GM12878 (cell line): Measurements from ENCODE around the gene PLXNA4. TPM values are rescaled to one million over a fixed set of nuclear protein-coding genes. Genes with fewer than 3 reads are reported as not detected.

Experiments used
- ATAC-seq: fragments of 200-7000 bp; cut with Tn5 transposase; 3 replicates; pipeline ENCODE4 v1.9.1; 2020; ENCODE audit warnings: mild to moderate bottlenecking, moderate library complexity
- BruUV-seq: library from RNA; stranded (reverse); fragments of 400-500 nt; replicated peaks from 2 replicates; lab custom pipeline; 2021; lab: Mats Ljungman, UMichigan
- CTCF ChIA-PET: fragments of 300-600 bp; sonication (Branson Sonifier 250); formaldehyde crosslinking; extraction: SDS; loops from one replicate; lab custom pipeline; 2021; ENCODE audit warnings: inconsistent platforms; lab: Yijun Ruan, JAX
- POLR2A ChIA-PET: fragments of 350-600 bp; formaldehyde crosslinking; extraction: SDS; loops from one replicate; lab custom pipeline; 2021; ENCODE audit warnings: inconsistent platforms; lab: Charles Lee
- RAD21 ChIA-PET: fragments of 300-600 bp; sonication (Branson Sonifier 250); formaldehyde crosslinking; loops from one replicate; lab custom pipeline; 2023; ENCODE audit warnings: antibody characterized with exemption; ENCODE audit not compliant: unreplicated experiment; lab: Charles Lee
- SMC1A ChIA-PET: fragments of 300-600 bp; sonication (Branson Sonifier 250); formaldehyde crosslinking; loops from one replicate; lab custom pipeline; 2023; ENCODE audit not compliant: unreplicated experiment, uncharacterized antibody; lab: Charles Lee
- DNase-seq: peaks from one replicate; pipeline ENCODE4 v3.0.0-alpha.2; 2011; ENCODE audit warnings: low read depth, low spot score
- FAIRE-seq: peaks from 3 replicates; lab custom pipeline; 2011; peaks lifted over from hg19 to GRCh38; lab: Jason Lieb, UNC
- H2AFZ ChIP-seq: 2 replicates; pipeline ENCODE4 v1.6.0; 2011; ENCODE audit warnings: low read depth, low read length, control low read depth; ENCODE audit not compliant: control insufficient read depth
- H3K27ac ChIP-seq: 2 replicates; pipeline ENCODE4 v1.5.1; 2011; ENCODE audit warnings: control low read depth; ENCODE audit not compliant: control insufficient read depth, insufficient read depth
- H3K27me3 ChIP-seq, 2 experiments: replicated peaks in 1 of 2; 2 replicates each; pipeline versions ENCODE4 v1.6.0 to v1.6.1; 2011; ENCODE audit warnings: low read length in 1 of 2; ENCODE audit not compliant: control insufficient read depth in 2 of 2, insufficient read depth in 2 of 2
- H3K36me3 ChIP-seq, 2 experiments: 2 replicates each; pipeline ENCODE4 v1.5.1; 2011; ENCODE audit warnings: low read length in 1 of 2; ENCODE audit not compliant: control insufficient read depth in 2 of 2, insufficient read depth in 2 of 2
- H3K4me1 ChIP-seq: 2 replicates; pipeline ENCODE4 v1.6.1; 2011; ENCODE audit warnings: mild to moderate bottlenecking, low read length, moderate library complexity, mixed read lengths; ENCODE audit not compliant: control insufficient read depth, insufficient read depth
- H3K4me2 ChIP-seq: 2 replicates; pipeline ENCODE4 v1.6.0; 2011; ENCODE audit warnings: control low read depth; ENCODE audit not compliant: control insufficient read depth, insufficient read depth
- H3K4me3 ChIP-seq: fragments of 200-600 bp; sonication (generic); 2 replicates; pipeline ENCODE4 v1.5.1; 2016
- H3K79me2 ChIP-seq: 2 replicates; pipeline ENCODE4 v1.6.0; 2011; ENCODE audit warnings: low read length; ENCODE audit not compliant: control insufficient read depth, insufficient read depth
- H3K9ac ChIP-seq: 2 replicates; pipeline ENCODE4 v1.8.0; 2011; ENCODE audit warnings: low read length, control low read depth, mixed read lengths; ENCODE audit not compliant: control insufficient read depth, insufficient read depth
- H3K9me3 ChIP-seq: replicated peaks from 3 replicates; pipeline ENCODE4 v1.5.1; 2011; ENCODE audit warnings: mild to moderate bottlenecking, low read length; ENCODE audit not compliant: control insufficient read depth, insufficient read depth
- H4K20me1 ChIP-seq: 2 replicates; pipeline ENCODE4 v1.6.0; 2011; ENCODE audit not compliant: control insufficient read depth, insufficient read depth
- BRCA1 ChIP-seq: IDR thresholded peaks from 2 replicates; pipeline ENCODE4 v1.6.1; 2011; ENCODE audit warnings: low read depth, low read length, improper control_type of control experiment
- CHD4 ChIP-seq: fragments of 200-600 bp; sonication (generic); IDR thresholded peaks from 2 replicates; pipeline ENCODE4 v1.6.1; 2016; ENCODE audit warnings: mild to moderate bottlenecking
- E2F8 ChIP-seq: fragments of 450-650 bp; IDR thresholded peaks from 2 replicates; pipeline ENCODE4 v1.6.1; 2018; ENCODE audit warnings: mild to moderate bottlenecking, low read depth, moderate library complexity; ENCODE audit not compliant: partially characterized antibody
- GATAD2B ChIP-seq: fragments of 450-650 bp; conservative IDR thresholded peaks from 2 replicates; pipeline ENCODE4 v1.6.1; 2017; ENCODE audit warnings: low read depth, mild to moderate bottlenecking, moderate library complexity
- HCFC1 ChIP-seq: fragments of 150-350 bp; IDR thresholded peaks from 2 replicates; pipeline ENCODE4 v1.6.1; 2014; ENCODE audit warnings: low read length
- HDGF ChIP-seq: fragments of 450-650 bp; IDR thresholded peaks from 2 replicates; pipeline ENCODE4 v1.6.1; 2016; ENCODE audit warnings: antibody characterized with exemption
- HSF1 ChIP-seq: fragments of 150-350 bp; IDR thresholded peaks from 2 replicates; pipeline ENCODE4 v1.6.1; 2014; ENCODE audit warnings: mild to moderate bottlenecking, low read depth, low read length
- LARP7 ChIP-seq: fragments of 450-650 bp; IDR thresholded peaks from 2 replicates; pipeline ENCODE4 v1.6.1; 2017; ENCODE audit warnings: mild to moderate bottlenecking
- NFYB ChIP-seq: IDR thresholded peaks from 2 replicates; pipeline ENCODE4 v1.6.1; 2011; ENCODE audit warnings: low read depth, mild to moderate bottlenecking, low read length, improper control_type of control experiment, moderate library complexity; ENCODE audit not compliant: insufficient read depth
- NKRF ChIP-seq: fragments of 450-650 bp; conservative IDR thresholded peaks from 2 replicates; pipeline ENCODE4 v1.6.1; 2017; ENCODE audit warnings: mild to moderate bottlenecking, moderate library complexity
- NR2F1 ChIP-seq: fragments of 450-650 bp; conservative IDR thresholded peaks from 2 replicates; pipeline ENCODE4 v1.6.1; 2017; ENCODE audit warnings: mild to moderate bottlenecking
- PAX8 ChIP-seq: fragments of 450-650 bp; IDR thresholded peaks from 2 replicates; pipeline ENCODE4 v1.6.1; 2017; ENCODE audit warnings: mild to moderate bottlenecking, moderate library complexity
- PML ChIP-seq: IDR thresholded peaks from 2 replicates; pipeline ENCODE4 v1.6.1; 2012; ENCODE audit warnings: low read length, inconsistent platforms
- RAD21 ChIP-seq: IDR thresholded peaks from 2 replicates; pipeline ENCODE4 v1.6.1; 2011; ENCODE audit warnings: mild to moderate bottlenecking, low read depth, low read length, moderate library complexity; ENCODE audit not compliant: insufficient read depth
- RCOR1 ChIP-seq: conservative IDR thresholded peaks from 2 replicates; pipeline ENCODE4 v1.6.1; 2012; ENCODE audit warnings: low read depth, low read length, improper control_type of control experiment
- TCF3 ChIP-seq: IDR thresholded peaks from 2 replicates; pipeline ENCODE4 v1.6.1; 2012; ENCODE audit warnings: low read depth, mild to moderate bottlenecking, low read length, borderline replicate concordance; ENCODE audit not compliant: insufficient read depth
- USF1 ChIP-seq: IDR thresholded peaks from 2 replicates; pipeline ENCODE4 v1.6.1; 2011; ENCODE audit warnings: borderline replicate concordance, low read depth, mild to moderate bottlenecking, moderate library complexity, mixed read lengths, low read length; ENCODE audit not compliant: insufficient read depth; ENCODE audit errors: extremely low read length
- WGBS: methylation state at CpG from one replicate; pipeline ENCODE4 v1.1.6; 2016; ENCODE audit warnings: low lambda C conversion rate; ENCODE audit not compliant: insufficient replicate concordance, insufficient coverage; ENCODE audit errors: missing lambda C conversion rate; 5-methylcytosine and 5-hydroxymethylcytosine counted together
- in situ Hi-C: fragments of 300-500 bp; cut with MboI; formaldehyde crosslinking; loops from 9 replicates; pipeline ENCODE4 v1.14.3; 2018; ENCODE audit warnings: mixed read lengths
- intact Hi-C: fragments of 100-400 bp; cut with micrococcal nuclease; formaldehyde crosslinking; loops from one replicate; pipeline ENCODE4 v1.14.2; 2022; ENCODE audit not compliant: unreplicated experiment
- polyA plus RNA-seq, 11 experiments: library from polyadenylated mRNA; depleted of rRNA in 4 of 11; unstranded in 6 of 11; stranded (reverse) in 5 of 11; fragments of >200 nt; fragmentation: Nextera tagmentation in 4 of 11; fragmentation: Illumina TruSeq in 1 of 11; extraction: Ambion mirVana in 4 of 11; extraction: Trizol in 1 of 11; gene quantifications; 1 replicate in 1 of 11; 2 replicates in 10 of 11; pipeline versions ENCODE4 v1.2.1 to v1.2.3, GENCODE V29; 2011 to 2016; ENCODE audit warnings: inconsistent platforms in 2 of 11, missing spikeins in 2 of 11, low read depth in 1 of 11
- total RNA-seq, 4 experiments: library from RNA; depleted of rRNA in 3 of 4; stranded (reverse); fragments of >200 nt in 3 of 4; fragmentation: Illumina TruSeq in 1 of 4; extraction: Trizol in 1 of 4; gene quantifications; 2 replicates each; pipeline versions ENCODE4 v1.2.1 to v1.2.3, GENCODE V29; 2013 to 2021

The PLXNA4 gene
- total and polyA plus RNA-seq, 10 of the 15 experiments (the other 5 are each of a cell fraction or from before 2014, with no cell fraction given) = 0.03 TPM; not detected in 9

- no peak for FAIRE-seq
- BruUV-seq = no TSS peak
- CTCF ChIA-PET = no interaction called here
Observed at GRCh38 chr7:132351954-132352499, 224.2 kb downstream of the PLXNA4 start.

More at GRCh38 chr7:132351954-132352499, 224.2 kb downstream of the PLXNA4 start:
- no peak overlapping the region for H2AFZ ChIP-seq
- SMC1A ChIA-PET = no interaction called here
- no peak overlapping the region for H3K4me2 ChIP-seq
- POLR2A ChIA-PET = no interaction called here
- H4K20me1 ChIP-seq = no peaks in the 10 kb centered on the region
- intact Hi-C loops (no loop called here), in situ Hi-C loops (no loop called here)
- H3K27me3 ChIP-seq = peaks cover 0 to 6% of the 10 kb centered on the region in 2 experiments; a peak in 3 of 4 replicates
- RAD21 ChIA-PET = no interaction called here
- H3K9ac ChIP-seq = no peak overlapping the region
- 32% methylated on average over 12 of the region's 12 CpGs for WGBS
- no peak overlapping the region for H3K4me3 ChIP-seq
- H3K9me3 ChIP-seq = no peaks in the 10 kb centered on the region
- H3K79me2 ChIP-seq = no peaks in the 10 kb centered on the region
- ATAC-seq (no peak), DNase-seq (no peak)
- no peak for TF ChIP-seq BRCA1
- no peak for TF ChIP-seq PAX8
- TF ChIP-seq LARP7 = no peak
- TF ChIP-seq PML = no peak
- TF ChIP-seq GATAD2B = no peak
- no peak for TF ChIP-seq CHD4
- no peak for TF ChIP-seq RAD21
- no peak for TF ChIP-seq TCF3
- TF ChIP-seq RCOR1 = no peak
- no peak for TF ChIP-seq E2F8
- TF ChIP-seq NR2F1 = no peak
- TF ChIP-seq NKRF = no peak
- TF ChIP-seq USF1 = no peak
- no peak for TF ChIP-seq NFYB
- TF ChIP-seq HDGF = no peak
- no peak for TF ChIP-seq HCFC1
- TF ChIP-seq HSF1 = no peak
- TF ChIP-seq, all 136 proteins: peak for 0
- Histone ChIP-seq H3K36me3 (no peaks in the 10 kb centered on the region), H3K4me1 (no peaks in the 10 kb centered on the region), H3K27ac (no peak overlapping the region)
